Ascending aorta (tissue), 2 donors: Measurements from ENCODE around the gene C4B. TPM values are rescaled to one million over a fixed set of nuclear protein-coding genes. Genes with fewer than 3 reads are reported as not detected.

Source experiments
- DNase-seq, 2 donors: peaks; one replicate each; pipeline ENCODE4 v3.0.0-alpha.2; 2019; ENCODE audit warnings: low spot score in 2 of 2
- H3K27ac ChIP-seq, 2 donors: fragments of 200-600 bp; sonication (generic); one replicate each; pipeline ENCODE4 v1.5.1; 2016 to 2017; ENCODE audit warnings: mild to moderate bottlenecking in 1 of 2
- H3K27me3 ChIP-seq: fragments of 200-600 bp; sonication (generic); one replicate; pipeline ENCODE4 v1.5.1; 2017
- H3K36me3 ChIP-seq, 2 donors: fragments of 200-600 bp; sonication (generic); one replicate each; pipeline ENCODE4 v1.5.1; 2016
- H3K4me1 ChIP-seq, 2 donors: fragments of 200-600 bp; sonication (generic); one replicate each; pipeline ENCODE4 v1.5.1; 2016 to 2017; ENCODE audit warnings: mild to moderate bottlenecking in 1 of 2
- H3K4me3 ChIP-seq, 2 donors: fragments of 200-600 bp; sonication (generic); one replicate each; pipeline ENCODE4 v1.5.1; 2016 to 2017; ENCODE audit warnings: mild to moderate bottlenecking in 1 of 2
- H3K9me3 ChIP-seq, 2 donors: fragments of 200-600 bp; sonication (generic); one replicate each; pipeline ENCODE4 v1.5.1; 2016
- CTCF ChIP-seq, 3 experiments: fragments of 200-600 bp in 2 of 3; fragments of 450-650 bp in 1 of 3; sonication (generic) in 2 of 3; IDR thresholded peaks; one replicate each; pipeline ENCODE4 v1.5.1; 2016 to 2019; ENCODE audit warnings: antibody characterized with exemption in 3 of 3, mild to moderate bottlenecking in 1 of 3, moderate library complexity in 1 of 3
- intact Hi-C: fragments of 100-400 bp; cut with DNase I; formaldehyde crosslinking; loops from one replicate; pipeline ENCODE4 v1.15.1; 2023
- total RNA-seq: library from RNA; depleted of rRNA; stranded (reverse); fragments of >200 nt; gene quantifications from one replicate; pipeline ENCODE4 v1.1.0, GENCODE V29; 2016

C4B gene
- total RNA-seq, 1 donor from 2014 or later, result 133 TPM

DNA sequence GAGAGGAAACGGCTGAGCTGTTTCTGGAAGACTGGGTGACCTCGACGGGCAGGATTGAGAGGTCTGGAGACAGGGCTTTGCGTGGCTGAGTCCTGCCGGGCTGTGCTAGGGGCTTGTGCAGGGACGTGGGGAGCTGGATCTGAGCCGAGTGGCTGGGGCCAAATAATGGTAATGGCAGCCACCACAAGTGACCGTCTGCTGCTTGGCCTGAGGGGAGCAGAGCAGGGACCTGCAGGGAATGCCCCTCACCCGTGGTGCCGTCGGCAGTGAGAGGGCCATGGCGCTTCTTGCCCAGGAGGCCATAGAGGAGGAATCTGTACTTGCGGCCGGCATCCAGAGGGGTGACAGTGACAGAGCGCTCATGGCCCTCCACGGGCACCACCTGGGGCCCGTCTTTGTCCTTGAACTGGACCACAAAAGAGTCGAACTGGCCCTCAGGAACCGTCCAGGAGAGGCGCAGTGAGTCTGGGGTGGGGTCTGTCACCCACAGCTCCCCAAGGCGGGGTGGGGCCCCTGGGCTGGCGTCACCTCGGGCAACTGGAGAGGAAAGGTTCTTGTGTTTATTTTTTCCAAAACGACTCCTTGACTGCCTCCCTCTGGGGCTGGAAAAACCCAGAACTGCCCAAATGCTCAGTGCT is 55.4 kb downstream of the C4B start:
- Histone ChIP-seq H3K4me3 (no peak overlapping the region), H3K27me3 (no peaks in the 10 kb centered on the region), H3K36me3 (peaks cover under 1 to 74% of the 10 kb centered on the region in 2 donors), H3K9me3 (no peaks in the 10 kb centered on the region), H3K27ac (peak overlapping the region; percentile 68 to 72), H3K4me1 (no peaks in the 10 kb centered on the region)
- intact Hi-C loops, result no loop called here
- no peak for TF ChIP-seq CTCF (IDR thresholded peaks at IDR 0.05)
- DNase-seq, result no peak

DNA sequence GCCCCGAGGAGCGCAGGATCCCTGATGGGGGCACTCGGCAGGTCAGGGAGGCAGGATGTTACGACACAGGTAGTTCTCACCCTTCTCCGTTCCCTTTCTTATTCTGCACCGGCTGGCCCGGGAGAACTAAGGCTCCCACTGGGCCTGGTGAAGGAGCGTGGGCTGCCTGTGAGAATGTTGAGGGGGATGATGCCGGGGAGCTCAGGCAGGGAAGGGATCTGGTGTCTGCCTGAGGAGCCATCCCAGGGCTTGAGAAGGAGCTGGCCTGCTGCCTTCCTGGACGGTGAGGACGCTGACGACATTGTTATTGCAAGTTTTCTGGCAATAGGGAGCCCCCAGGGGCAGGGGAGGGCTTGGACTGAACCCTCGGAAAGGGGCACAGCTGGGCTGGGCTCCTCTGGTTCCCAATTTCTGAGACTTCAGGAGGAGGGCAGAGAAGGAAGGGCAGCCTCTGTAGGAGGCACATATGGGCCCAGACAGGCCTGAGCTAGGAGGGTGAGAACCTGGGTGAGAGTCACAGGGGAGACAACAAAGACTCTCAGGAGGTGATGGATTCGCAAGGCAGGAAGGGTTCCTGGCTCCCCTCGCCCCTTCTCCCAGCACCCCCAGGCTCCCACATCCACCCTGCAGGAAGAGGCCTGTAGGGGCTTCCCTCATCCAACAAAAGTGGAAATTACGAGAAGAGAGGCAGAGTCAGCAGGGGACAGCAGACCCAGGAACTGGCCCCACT is 56.4 kb downstream of the C4B start:
- peaks cover 0 to 74% of the 10 kb centered on the region in 2 donors for H3K36me3 ChIP-seq
- H3K27me3 ChIP-seq, result no peaks in the 10 kb centered on the region
- H3K27ac ChIP-seq, result peak overlapping the region; percentile 68 to 72
- no peaks in the 10 kb centered on the region for H3K4me1 ChIP-seq
- no peaks in the 10 kb centered on the region for H3K9me3 ChIP-seq
- intact Hi-C loops, result no loop called here
- H3K4me3 ChIP-seq, result no peak overlapping the region
- peak in 1 of 2 donors; percentile 78 for DNase-seq
- no peak for TF ChIP-seq CTCF (IDR thresholded peaks at IDR 0.05)

DNA sequence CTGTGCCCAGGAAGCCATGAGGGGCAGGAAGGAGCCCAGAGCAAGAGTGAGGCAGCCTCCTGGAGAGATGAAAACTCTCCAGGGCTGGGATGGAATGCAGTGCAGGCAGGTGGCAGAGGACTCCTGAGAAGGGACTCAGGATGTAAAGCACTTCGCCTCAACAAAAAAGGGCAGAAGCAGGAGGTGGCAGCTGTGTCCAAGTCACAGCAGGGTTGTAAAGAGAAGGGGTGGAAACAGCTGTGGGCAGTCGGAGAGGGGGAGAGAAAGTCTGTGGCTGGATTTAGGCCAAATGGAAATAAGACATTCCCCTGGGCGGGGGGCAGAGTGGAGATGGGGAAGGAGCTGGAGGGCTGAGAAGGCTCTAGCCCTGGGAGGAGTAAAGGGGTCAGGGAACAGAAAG is 58.5 kb downstream of the C4B start:
- intact Hi-C loops, result no loop called here
- peaks cover 0 to 3% of the 10 kb centered on the region in 2 donors for H3K4me1 ChIP-seq
- TF ChIP-seq CTCF (IDR thresholded peaks at IDR 0.05), result no peak
- no peak overlapping the region for H3K4me3 ChIP-seq
- no peak for DNase-seq
- peak overlapping the region in 1 of 2 donors; percentile 20 for H3K27ac ChIP-seq
- peaks cover 0 to 57% of the 10 kb centered on the region in 2 donors for H3K36me3 ChIP-seq
- H3K9me3 ChIP-seq, result no peaks in the 10 kb centered on the region
- no peaks in the 10 kb centered on the region for H3K27me3 ChIP-seq

- intact Hi-C loops, result no loop called here
- Histone ChIP-seq H3K4me1 (peaks cover 0 to 3% of the 10 kb centered on the region in 2 donors), H3K27ac (peak overlapping the region in 1 of 2 donors; percentile 20), H3K27me3 (no peaks in the 10 kb centered on the region), H3K36me3 (peaks cover 0 to 56% of the 10 kb centered on the region in 2 donors), H3K4me3 (no peak overlapping the region), H3K9me3 (no peaks in the 10 kb centered on the region)
- TF ChIP-seq CTCF (IDR thresholded peaks at IDR 0.05), result no peak
- no peak for DNase-seq
Measured at GRCh38 chr6:32073613-32074012, 59.0 kb downstream of the C4B start.

GRCh38 chr6:32074996-32075532 is 60.5 kb downstream of the C4B start:
- H3K27ac ChIP-seq, result peak overlapping the region in 1 of 2 donors; percentile 38

More at GRCh38 chr6:32074996-32075532, 60.5 kb downstream of the C4B start:
- Histone ChIP-seq H3K4me1 (peaks cover 0 to 3% of the 10 kb centered on the region in 2 donors), H3K27me3 (no peaks in the 10 kb centered on the region), H3K9me3 (no peaks in the 10 kb centered on the region), H3K4me3 (no peak overlapping the region), H3K36me3 (peaks cover 0 to 54% of the 10 kb centered on the region in 2 donors)
- DNase-seq, result no peak
- no peak for TF ChIP-seq CTCF (IDR thresholded peaks at IDR 0.05)
- intact Hi-C loops, result no loop called here
